GM18867 (cell line): ENCODE measurements around the gene TMEM135.
"Not testable (repeated sequence)": the region's sequence is repeated elsewhere in the genome, so short reads cannot be mapped to it uniquely, and the experiment has no call there.

Experiments
- ATAC-seq: cut with Tn5 transposase; IDR thresholded peaks from one replicate; pipeline ENCODE4 v1.9.1; 2021; ENCODE audit warnings: mild to moderate bottlenecking, moderate library complexity; ENCODE audit not compliant: unreplicated experiment

Gene TMEM135

GRCh38 chr11:87188921-87189320, 151.2 kb downstream of the TMEM135 start:
- not testable (repeated sequence) for ATAC-seq

GRCh38 chr11:87190071-87190470, 152.3 kb downstream of the TMEM135 start:
- ATAC-seq = no peak

GRCh38 chr11:87193756-87194470, 156.2 kb downstream of the TMEM135 start:
- ATAC-seq = no peak

DNA sequence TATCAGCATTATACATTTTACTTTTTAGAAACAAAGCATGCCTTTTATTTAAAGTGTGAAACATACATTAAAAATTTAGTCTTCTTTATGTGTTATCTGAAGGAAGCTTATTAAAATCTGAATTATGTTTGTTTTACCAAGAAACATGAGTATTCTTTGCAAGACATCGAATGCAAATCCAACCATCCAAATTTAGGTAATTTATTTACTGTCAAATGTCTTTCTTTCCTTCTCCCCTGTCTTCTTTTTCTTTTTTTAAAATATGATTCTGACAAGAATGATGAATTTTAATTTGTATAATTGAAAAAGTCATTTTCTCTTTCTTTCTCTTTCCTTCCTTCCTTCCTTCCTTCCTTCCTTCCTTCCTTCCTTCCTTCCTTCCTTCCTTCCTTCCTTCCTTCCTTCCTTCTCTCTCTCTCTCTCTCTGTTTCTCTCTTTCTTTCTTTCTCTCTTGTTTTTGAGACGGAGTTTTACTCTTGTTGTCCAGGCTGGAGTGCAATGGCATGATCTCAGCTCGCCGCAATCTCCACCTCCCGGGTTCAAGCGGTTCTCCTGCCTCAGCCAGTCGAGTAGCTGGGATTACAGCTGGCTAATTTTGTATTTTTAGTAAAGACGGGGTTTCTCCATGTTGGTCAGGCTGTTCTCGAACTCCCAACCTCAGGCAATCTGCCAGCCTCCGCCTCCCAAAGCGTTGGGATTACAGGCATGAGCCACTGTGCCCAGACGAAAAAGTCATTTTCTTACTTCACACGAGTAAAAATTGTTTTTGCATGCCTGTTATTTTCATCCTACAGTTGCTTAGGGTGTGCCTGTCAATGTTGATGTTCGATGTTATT, 157.5 kb downstream of the TMEM135 start:
- no peak for ATAC-seq

DNA sequence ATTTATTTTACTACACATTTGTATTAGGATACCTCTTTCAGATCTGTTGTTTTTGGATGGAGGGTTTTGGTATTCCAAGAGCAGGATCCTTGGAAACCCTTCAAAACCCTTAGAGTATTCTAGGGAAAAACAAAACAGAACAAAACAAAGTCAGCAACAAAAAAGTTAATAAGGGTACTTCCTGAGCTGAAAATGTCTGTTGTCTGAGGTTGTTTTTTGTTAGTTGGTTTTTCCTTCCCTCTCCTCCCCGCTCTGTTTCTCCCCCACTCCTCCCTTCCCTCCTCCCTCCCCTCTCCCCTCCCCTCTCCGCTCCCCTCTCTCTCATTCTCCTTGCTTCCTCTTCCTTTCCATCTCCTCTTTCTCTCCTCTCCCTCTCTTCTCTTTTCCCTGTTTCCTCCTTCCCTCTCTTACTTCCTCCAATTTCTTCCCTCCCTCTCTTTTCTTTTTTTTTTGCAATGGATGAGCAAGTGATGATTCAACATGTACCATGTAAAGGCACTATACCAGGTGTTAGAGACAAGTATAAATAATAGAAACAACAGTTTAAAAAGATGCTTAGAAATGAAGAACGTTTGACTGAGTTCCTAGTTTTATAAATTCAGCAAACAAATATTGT, 160.6 kb downstream of the TMEM135 start:
- no peak for ATAC-seq

GRCh38 chr11:87201376-87201775, 163.6 kb downstream of the TMEM135 start:
- no peak for ATAC-seq

DNA sequence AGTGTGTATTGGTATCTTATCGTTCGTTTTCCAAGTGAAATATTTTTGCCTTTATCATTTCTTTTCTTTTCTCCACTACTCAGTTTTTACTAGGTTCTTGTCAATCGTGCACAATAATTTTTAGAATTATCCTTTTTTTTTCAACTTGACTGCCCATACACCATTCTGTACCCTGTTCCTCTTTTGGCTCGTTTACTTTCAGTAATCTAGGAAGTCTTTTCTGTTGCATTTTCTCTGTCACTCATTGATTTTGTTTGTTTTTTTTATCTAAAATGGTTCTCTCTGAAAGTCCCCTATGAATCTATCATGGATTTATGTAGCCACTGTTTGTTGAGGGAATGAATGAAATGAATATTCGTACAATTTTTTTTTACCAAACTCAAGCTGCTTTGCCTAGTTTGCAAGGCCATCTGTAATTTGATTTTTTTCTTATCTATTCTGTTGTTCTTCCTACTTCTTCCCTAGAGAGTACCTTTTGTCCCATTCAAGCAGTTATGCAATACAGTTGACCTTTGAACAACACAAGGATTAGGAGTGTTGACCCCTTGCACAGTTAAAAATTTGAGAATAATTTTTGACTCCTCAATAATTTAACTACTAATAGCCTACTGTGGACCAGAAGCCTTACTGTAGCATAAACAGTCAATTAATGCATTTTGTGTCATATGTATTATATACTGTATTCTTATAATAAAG, 166.3 kb downstream of the TMEM135 start:
- no peak for ATAC-seq

GRCh38 chr11:87212891-87213290, 175.2 kb downstream of the TMEM135 start:
- no peak for ATAC-seq

- ATAC-seq = peak; percentile 69
These were observed 175.7 kb downstream of the TMEM135 start for GRCh38 chr11:87213444-87213843.

DNA sequence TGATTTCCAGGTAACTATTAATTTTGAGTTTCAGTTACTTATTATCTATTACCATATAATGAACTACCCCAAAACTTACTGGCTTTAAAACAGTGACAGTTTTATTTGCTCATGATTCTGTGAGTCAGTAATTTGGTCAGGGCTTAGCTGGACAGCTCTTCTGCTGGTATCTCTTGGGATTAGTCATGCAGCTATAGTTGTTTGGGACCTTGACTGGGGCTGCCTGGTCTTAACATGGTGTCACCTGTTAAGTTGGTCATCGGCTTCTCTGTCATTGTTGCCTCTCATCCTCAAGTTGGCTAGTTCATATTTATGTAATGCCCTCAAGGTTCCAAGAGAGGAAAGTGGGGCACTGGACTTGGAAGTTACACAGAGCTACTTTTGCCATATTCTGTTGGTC, 177.5 kb downstream of the TMEM135 start:
- ATAC-seq = no peak

GRCh38 chr11:87219266-87219665, 181.5 kb downstream of the TMEM135 start:
- ATAC-seq = no peak

DNA sequence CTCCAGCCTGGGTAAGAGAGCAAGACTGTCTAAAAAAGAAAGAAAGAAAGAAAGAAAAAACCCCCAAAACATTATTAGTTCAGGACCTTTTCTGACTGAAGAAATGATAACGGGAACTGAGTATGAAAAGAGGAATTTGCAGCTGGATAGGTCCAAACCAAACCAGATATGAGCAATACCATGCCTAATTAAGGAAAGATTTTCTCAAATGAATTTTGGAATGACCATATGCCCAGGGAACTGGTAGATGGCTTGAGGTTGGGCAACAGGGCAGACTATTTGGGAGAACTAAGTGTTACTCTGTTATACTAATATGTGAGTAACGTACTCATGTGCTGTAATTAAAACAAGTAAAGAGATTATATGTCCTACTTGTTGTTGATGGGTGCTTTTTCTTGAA, 186.1 kb downstream of the TMEM135 start:
- ATAC-seq = no peak

- ATAC-seq = no peak
These were observed 186.8 kb downstream of the TMEM135 start for GRCh38 chr11:87224486-87224885.

- no peak for ATAC-seq
These were observed 191.1 kb downstream of the TMEM135 start for GRCh38 chr11:87228820-87229219.

DNA sequence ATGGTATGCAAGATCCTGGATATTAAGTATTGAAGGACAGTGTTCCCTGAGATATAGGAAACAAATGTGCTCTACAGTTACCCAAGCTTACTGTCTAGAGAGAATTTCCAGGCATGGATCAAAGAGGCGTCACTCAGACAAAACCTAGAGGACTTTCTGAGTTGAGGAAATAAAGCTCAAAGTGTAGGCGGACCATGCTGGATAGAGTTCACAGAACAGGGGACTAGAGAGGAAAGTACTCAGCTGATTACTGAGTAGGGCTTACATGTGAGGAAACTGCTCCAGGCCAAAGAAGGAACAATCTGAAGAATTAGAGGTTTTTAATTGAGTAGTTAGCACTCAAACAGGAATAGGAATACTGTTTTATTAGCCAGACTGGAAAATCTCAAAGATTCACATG, 193.3 kb downstream of the TMEM135 start:
- ATAC-seq = no peak

GRCh38 chr11:87232320-87232719, 194.6 kb downstream of the TMEM135 start:
- ATAC-seq = no peak

- ATAC-seq = no peak
These were observed 197.6 kb downstream of the TMEM135 start for GRCh38 chr11:87235366-87235765.

- no peak for ATAC-seq
These were observed 198.6 kb downstream of the TMEM135 start for GRCh38 chr11:87236368-87236767.

DNA sequence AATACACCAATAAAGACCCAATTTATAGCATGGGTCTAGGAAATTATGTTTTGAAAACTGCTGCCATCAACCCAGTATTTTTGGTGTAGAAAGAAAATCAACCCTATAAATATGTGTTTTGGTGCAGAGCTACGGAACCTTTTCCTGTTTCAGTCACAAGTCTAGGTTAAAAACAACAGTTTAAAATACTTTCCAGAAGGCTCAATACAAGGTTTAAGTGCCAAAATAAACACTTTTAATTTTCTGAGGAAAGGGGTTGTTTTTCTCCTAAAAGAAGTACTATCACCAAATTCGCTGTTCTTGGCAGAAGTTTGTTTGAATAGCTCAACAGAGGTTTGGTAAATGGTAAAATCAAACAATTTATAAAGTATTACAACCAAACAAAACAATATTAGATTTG, 201.3 kb downstream of the TMEM135 start:
- no peak for ATAC-seq

DNA sequence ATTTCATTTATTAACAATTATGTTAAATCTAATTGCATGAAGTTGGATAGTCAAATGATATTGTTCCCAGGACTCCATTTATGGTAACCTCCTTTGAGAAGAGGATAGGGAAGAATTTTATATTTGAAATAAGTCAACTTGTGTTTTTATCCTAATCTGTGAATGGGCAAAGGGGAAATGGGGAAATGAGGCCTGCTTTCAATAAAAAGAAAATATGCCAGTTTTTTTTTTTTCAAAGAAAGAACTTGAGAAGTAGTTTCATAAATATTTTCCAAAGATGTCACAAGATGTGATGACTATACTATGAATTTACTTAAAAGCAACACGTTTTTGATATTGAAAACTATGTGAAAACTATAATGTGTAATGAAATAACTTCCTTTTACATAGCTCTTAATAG, 201.8 kb downstream of the TMEM135 start:
- ATAC-seq = no peak

- ATAC-seq = no peak
These were observed 213.8 kb downstream of the TMEM135 start for GRCh38 chr11:87251560-87251959.
